EL (cell line): ENCODE measurements around the gene PCP4L1.
"Not testable (repeated sequence)": the region's sequence is repeated elsewhere in the genome, so short reads cannot be mapped to it uniquely, and the experiment has no call there.

Experiments
- DNase-seq: peaks from one replicate; pipeline ENCODE4 v3.0.0-alpha.2; 2016

PCP4L1 gene

GRCh38 chr1:161258439-161259344 is at the start of gene PCP4L1:
TSS of gene PCP4L1 (plus strand) at chr1:161258745. CDS start at chr1:161258975, 230 bp downstream.
- peak; percentile 68 for DNase-seq

- DNase-seq = peak; percentile 75
Measured at GRCh38 chr1:161209790-161210409, 48.6 kb upstream of the PCP4L1 start.

GRCh38 chr1:161214369-161214768 is 44.2 kb upstream of the PCP4L1 start:
- DNase-seq = no peak

DNA sequence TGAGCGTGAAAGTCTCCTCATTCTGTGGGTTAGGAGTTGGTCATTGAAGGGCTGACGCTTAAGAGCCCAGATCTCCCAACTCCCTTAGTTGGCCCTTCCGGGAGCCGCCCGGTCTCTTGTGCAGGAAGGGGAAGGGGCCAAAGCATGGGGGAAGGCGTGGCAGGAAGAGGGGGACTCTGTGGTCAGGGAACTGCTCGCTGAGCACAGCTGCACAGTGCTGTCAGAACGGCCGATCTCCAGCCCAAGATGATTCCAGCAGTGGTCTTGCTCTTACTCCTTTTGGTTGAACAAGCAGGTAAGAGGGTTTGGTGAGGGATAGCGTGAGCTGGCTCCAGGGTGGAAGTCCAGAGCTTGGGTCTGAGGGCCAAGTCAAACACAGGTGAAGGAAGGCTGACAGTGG is 43.5 kb upstream of the PCP4L1 start, which contains the start of gene FCER1G:
FCER1G (plus strand) TSS at position 220 of the 400 bp plus-strand sequence; CDS start at position 247, 27 bp downstream.
- no peak for DNase-seq

DNA sequence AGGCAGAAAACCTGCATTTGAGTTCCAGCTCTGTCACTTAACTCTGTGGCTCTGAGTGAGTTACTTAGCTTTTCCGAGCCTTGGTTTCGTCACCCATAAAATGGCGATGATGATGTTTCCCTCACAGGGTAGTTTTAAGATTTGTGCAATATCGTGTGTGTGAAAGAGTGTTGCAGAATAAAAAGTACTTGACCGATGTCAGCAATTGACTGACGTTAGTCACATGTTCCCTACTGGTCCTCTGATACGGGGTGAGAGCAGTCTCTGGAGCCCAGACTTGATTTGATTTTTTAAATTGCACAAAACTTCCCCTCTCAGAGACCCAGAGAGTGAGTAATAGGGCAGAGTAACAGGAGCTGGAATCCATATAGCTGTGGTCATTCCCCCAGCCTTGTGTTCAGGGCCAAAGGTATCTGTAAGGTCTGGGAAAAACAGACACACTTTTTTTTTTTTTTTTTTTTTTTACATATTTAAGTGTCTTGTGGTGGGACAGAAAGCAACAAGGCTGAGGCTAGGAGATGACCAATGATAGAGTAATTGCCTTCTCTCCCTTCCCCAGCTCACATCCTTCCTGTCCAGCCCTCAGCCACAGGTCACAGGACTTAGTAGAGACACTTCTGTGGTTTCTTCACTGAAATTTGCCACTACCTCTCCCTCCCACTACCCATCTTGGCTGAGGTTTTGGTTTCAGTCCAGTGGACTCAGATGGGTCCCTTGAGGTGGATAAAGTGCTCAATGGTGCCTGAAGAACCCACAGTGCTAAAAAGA is 41.4 kb upstream of the PCP4L1 start:
- peak; percentile 79 for DNase-seq

GRCh38 chr1:161217831-161218230 is 40.7 kb upstream of the PCP4L1 start:
- DNase-seq = no peak

GRCh38 chr1:161218301-161219077 is 40.1 kb upstream of the PCP4L1 start:
- DNase-seq = no peak

DNA sequence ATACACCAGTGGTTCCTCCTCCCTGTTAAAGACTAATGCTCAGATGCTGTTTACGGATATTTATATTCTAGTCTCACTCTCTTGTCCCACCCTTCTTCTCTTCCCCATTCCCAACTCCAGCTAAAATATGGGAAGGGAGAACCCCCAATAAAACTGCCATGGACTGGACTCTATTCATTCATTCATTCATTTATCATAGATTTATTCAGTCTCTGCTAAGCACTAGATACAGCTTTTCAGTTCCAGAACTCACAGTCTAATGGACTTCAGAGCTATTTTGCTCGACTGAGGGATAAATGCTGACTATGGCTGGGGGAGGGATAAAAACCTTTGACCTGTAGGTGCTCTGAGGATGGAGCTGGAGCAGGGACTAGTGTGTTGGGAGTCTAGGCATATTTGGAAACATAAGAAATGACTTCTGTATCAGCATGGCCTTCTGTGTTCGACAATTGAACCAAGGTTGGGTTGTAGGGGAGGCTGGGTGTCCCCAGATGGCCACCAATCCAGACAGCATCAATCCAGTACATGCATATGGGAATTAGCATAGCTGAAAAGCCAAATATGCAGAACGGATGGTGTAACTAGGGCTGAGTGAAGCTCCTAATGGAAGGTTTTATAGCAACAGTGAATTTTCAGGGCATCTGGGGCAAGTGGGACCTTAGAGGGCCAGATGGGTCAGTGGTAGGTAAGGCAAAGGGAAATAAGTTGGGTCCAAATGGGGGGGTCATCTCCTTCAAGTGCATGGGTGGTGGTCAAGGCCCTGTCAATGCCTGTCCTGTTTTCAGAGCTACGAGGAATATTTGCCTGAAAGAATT is 39.3 kb upstream of the PCP4L1 start:
- no peak for DNase-seq

DNA sequence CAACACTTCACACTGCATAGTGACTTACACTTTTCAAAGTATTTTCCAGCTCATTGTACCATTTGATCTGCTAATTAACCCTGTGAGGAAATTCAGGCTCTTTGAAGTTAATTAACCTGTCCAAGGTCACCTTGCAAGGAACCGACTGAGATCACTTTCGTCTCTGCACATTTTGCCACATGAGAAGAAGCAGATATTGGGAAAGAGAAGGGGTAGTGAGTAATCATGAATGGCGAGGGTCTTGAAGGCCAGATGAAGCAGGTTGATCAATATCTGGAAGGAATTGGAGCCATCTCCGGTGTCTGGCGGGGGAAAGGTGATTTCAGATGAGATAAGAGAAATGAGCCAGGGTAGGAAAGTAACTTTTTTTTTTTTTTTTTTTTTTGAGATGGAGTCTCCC is 38.5 kb upstream of the PCP4L1 start:
- DNase-seq = no peak

DNA sequence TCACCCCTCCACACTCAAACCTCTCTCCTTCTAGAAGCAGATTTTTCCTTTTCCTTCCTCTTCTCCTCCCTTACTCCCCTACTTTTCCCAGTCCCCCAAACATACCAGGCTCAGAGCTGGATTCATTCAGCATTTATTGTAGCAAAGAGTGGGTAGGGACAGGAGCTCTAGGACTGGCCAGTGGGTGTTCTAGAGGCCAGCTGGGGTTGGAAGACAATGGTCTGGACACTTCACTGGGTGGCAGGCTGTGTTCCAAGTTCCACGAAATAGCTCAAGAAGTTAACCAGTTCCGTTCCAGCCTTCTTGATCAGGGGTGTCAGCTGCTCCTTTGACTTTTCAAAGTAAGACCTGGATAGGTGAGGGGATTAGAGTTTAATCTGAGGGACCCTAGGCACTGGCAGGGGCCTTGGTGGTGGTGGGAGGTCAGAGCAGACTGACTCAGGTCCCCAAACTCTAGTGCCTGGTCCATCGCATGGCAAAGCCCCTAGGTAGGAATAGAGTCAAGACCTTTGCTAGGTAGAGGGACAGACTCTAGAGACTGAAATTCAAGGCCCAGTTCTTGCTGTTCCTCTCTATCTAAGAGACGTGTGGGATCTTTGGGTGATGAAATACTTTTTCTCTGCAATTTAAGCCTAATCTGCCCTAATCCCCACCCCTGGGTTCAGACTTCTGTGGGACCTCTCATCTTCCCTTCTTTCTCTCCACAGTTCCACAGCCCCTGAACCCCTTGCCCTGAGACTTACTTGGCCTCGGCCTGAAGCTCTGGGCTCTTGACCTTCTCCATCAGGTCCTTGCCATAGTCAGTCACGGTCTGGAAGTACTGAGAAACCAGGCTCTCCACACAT is 36.1 kb upstream of the PCP4L1 start:
- no peak for DNase-seq

- no peak for DNase-seq
Measured at GRCh38 chr1:161223805-161224694, 34.5 kb upstream of the PCP4L1 start.

DNA sequence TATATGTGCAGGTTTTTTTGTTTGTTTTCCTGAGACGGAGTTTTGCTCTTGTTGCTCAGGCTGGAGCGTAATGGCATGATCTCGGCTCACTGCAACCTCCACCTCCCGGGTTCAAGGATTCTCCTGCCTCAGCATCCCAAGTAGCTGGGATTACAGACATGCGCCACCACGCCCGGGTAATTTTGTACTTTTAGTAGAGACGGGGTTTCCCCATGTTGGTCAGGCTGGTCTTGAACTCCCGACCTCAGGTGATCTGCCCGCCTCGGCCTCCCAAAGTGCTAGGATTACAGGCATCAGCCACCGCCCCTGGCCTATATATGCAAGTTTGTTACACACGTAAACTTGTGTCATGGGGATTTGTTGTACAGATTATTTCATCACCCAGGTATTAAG is 33.9 kb upstream of the PCP4L1 start:
- DNase-seq = not testable (repeated sequence)

GRCh38 chr1:161225178-161225533 is 33.4 kb upstream of the PCP4L1 start:
- no peak for DNase-seq

DNA sequence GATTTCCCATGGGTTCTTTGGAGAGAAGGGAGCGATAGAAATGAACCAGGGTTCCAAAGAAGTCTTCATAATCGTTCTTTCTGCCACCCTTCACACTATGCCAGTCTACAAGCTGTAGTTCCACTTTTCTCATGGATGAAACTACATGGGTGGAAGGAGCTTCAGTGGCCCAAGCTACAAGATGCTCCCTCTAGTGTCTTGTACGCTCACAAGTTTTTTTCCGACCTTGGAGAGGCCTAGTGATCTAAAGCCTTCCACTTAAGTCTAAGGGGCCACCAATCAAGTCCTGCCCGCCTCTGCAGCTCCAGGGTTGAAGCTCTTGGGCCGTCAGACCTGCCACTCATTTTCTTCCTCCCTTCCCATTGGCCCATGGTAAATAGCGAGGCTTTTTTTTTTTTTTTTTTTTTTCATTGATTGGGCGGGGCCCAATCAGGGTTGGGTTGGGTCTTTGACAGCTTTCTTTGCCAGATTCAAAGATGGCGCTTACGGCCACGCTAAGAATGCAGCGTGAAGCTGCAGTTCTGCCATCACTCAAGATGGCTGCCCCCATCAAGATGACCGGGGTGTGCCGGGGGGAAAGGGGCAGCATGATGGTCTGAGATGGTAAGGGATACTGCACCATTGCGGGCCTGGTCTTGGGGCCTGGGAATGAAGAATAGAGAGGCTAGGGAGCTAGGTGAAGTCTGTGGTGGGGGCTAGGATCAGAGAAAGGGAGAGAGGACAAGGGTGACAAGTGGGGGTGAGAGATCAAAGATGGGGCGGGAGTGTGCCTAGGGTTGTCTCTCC is 32.8 kb upstream of the PCP4L1 start, which contains the start of gene TOMM40L:
TOMM40L (plus strand) TSS at position 527 of the 786 bp plus-strand sequence. CDS start 430 bp downstream, outside the sequence.
- peak; percentile 100 for DNase-seq

DNA sequence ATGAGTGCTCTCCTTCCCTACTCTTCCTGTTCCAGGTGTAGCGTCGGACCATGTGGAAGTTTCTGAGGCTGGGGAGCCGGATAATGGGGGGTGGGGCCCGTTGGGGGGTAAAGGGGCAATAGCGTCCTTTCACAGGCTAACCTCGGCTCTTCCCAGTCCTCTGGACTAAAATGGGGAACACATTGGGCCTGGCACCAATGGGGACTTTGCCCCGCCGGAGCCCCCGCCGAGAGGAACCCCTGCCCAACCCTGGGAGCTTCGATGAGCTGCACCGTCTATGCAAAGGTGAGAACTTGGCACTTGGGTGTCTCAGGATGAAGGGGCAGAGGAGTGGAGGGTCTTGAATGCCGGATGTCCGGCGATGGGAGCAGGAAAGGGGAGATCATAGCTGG is 32.2 kb upstream of the PCP4L1 start:
- no peak for DNase-seq

DNA sequence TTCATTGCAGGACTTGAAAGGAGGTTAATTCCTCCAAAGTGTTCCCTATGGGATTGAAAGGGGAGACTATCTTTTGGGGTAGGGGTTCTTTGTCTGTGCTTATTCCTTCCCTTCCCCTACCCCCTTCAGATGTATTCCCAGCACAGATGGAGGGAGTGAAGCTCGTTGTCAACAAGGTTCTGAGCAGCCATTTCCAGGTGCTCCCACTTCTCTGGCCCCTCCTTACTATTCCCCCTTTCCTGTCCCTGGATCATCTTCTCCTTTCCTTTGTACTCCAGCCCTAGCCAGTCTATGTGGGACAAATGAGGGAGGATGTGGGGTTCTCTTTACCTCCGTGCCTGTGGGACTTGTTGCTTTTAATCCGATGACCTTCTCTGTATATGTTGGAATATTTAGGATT is 31.8 kb upstream of the PCP4L1 start:
- no peak for DNase-seq

DNA sequence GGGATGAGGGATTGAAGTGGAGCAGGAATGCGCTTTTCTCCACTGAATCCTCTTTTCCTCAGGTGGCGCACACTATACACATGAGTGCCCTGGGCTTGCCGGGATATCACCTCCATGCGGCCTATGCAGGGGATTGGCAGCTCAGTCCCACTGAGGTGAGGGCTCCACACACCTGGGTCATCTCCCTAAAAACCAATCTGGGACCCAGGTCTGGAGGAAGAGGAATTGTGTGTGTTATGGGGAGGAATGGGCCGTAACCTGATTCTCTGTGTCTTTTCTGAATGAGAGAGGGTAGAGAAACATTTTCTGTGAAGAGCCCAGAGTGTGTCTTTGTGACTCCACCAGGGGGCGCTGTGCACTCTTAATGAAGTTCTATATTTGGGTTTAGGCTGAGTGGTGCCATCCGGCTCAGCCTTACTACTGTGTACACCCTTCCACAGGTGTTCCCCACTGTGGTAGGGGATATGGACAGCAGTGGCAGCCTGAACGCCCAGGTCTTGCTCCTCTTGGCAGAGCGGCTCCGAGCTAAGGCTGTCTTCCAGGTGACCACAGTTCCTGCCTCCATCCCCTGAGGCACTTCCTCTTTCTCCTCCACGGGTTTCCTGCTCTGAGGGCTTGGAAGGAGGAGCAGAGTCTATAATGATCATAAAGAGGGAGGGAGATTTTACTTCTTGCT is 31.2 kb upstream of the PCP4L1 start:
- DNase-seq = peak; percentile 73

DNA sequence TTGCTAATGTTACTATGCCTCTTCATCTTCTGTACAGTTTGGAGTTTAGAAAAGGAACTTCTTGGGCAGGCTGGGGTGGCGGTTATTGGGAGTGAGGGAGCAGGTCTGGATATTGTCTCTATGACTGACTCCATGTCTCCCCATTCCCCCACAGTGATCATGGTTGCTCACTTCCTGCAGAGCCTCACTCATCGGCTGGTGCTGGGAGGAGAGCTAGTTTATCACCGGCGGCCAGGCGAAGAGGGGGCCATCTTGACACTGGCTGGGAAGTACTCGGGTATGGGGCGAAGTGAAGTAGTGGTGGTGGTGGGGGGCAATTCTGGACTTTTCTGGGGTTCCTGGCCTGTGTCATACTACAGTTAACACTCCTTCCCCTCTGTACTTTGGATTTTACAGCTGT is 30.5 kb upstream of the PCP4L1 start:
- no peak for DNase-seq
